HepG2 (cell line): ENCODE results near the gene CDCA4. TPM values are rescaled to one million over a fixed set of nuclear protein-coding genes. Genes with fewer than 3 reads are reported as not detected.

ENCODE experiments used
- ATAC-seq: fragments of 200-7000 bp; cut with Tn5 transposase; 3 replicates; pipeline ENCODE4 v1.9.1; 2020; ENCODE audit warnings: mild to moderate bottlenecking, moderate library complexity
- BruUV-seq: library from RNA; stranded (reverse); fragments of 400-500 nt; replicated peaks from 2 replicates; lab custom pipeline; 2021; lab: Mats Ljungman, UMichigan
- CTCF ChIA-PET: fragments of 300-600 bp; formaldehyde crosslinking; extraction: SDS; loops from one replicate; lab custom pipeline; 2021; ENCODE audit warnings: low total read pairs, inconsistent platforms, low intra/inter-chr PET ratio; lab: Yijun Ruan, JAX
- POLR2A ChIA-PET: fragments of 350-600 bp; sonication (Branson Sonifier 250); formaldehyde crosslinking; loops from one replicate; lab custom pipeline; 2020; ENCODE audit warnings: antibody characterized with exemption, inconsistent platforms; lab: Yijun Ruan, JAX
- DNase-seq: peaks from one replicate; pipeline ENCODE4 v3.0.0-alpha.2; 2015; ENCODE audit warnings: low spot score
- FAIRE-seq: peaks from 3 replicates; lab custom pipeline; 2011; peaks lifted over from hg19 to GRCh38; lab: Jason Lieb, UNC
- H2AFZ ChIP-seq: one replicate; pipeline ENCODE4 v1.6.1; 2011; ENCODE audit warnings: low read length, inconsistent platforms
- H3K27ac ChIP-seq: fragments of 300-600 bp; 3 replicates; pipeline ENCODE4 v1.8.0; 2011; ENCODE audit warnings: mixed run types, mild to moderate bottlenecking, mixed read lengths, low read length, inconsistent platforms; ENCODE audit not compliant: insufficient read depth; ENCODE audit errors: extremely low read length
- H3K27me3 ChIP-seq, 2 experiments: fragments of 200-600 bp in 1 of 2; 2 replicates in 1 of 2; 3 replicates in 1 of 2; pipeline versions ENCODE4 v1.6.0 to v1.8.0; 2011; ENCODE audit warnings: low read length in 2 of 2, mild to moderate bottlenecking in 2 of 2, moderate library complexity in 2 of 2, inconsistent platforms in 1 of 2; ENCODE audit not compliant: insufficient read depth in 2 of 2, control insufficient read depth in 1 of 2
- H3K36me3 ChIP-seq, 2 experiments: fragments of 200-600 bp in 1 of 2; replicated peaks in 1 of 2; 2 replicates in 1 of 2; 3 replicates in 1 of 2; pipeline versions ENCODE4 v1.5.1 to v1.8.0; 2011; ENCODE audit warnings: low read length in 2 of 2, inconsistent platforms in 1 of 2; ENCODE audit not compliant: insufficient read depth in 2 of 2, control insufficient read depth in 1 of 2
- H3K4me1 ChIP-seq: 2 replicates; pipeline ENCODE4 v1.5.1; 2012; ENCODE audit warnings: low read length, inconsistent platforms; ENCODE audit not compliant: insufficient read depth
- H3K4me2 ChIP-seq: 2 replicates; pipeline ENCODE4 v1.6.0; 2011; ENCODE audit warnings: low read depth, low read length, inconsistent platforms
- H3K4me3 ChIP-seq, 3 experiments: fragments of 200-600 bp in 1 of 3; sonication (generic), shearing (Covaris generic) in 1 of 3; replicated peaks in 1 of 3; 2 replicates each; pipeline ENCODE4 v1.5.1; 2011 to 2016; ENCODE audit warnings: low read length in 3 of 3, inconsistent platforms in 2 of 3, low read depth in 2 of 3, mild to moderate bottlenecking in 2 of 3, control low read depth in 1 of 3, mixed read lengths in 1 of 3; ENCODE audit not compliant: insufficient read depth in 1 of 3
- H3K79me2 ChIP-seq: one replicate; pipeline ENCODE4 v1.6.1; 2011; ENCODE audit warnings: low read length, inconsistent platforms; ENCODE audit not compliant: insufficient read depth
- H3K9ac ChIP-seq: 2 replicates; pipeline ENCODE4 v1.6.0; 2011; ENCODE audit warnings: mild to moderate bottlenecking, low read depth, low read length, inconsistent platforms; ENCODE audit not compliant: insufficient read depth
- H3K9me3 ChIP-seq: 2 replicates; pipeline ENCODE4 v1.5.1; 2012; ENCODE audit warnings: mild to moderate bottlenecking, low read length
- H4K20me1 ChIP-seq: 2 replicates; pipeline ENCODE4 v1.6.0; 2011; ENCODE audit warnings: inconsistent platforms, mild to moderate bottlenecking, low read length, moderate library complexity; ENCODE audit not compliant: insufficient read depth
- AHR ChIP-seq: IDR thresholded peaks from 2 replicates; pipeline ENCODE4 v1.6.1; 2018; ENCODE audit warnings: missing genetic modification reagents, missing compliant biosample characterization
- BRD4 ChIP-seq: sonication (generic); formaldehyde crosslinking; IDR thresholded peaks from 2 replicates; pipeline ENCODE4 v1.4.0; 2020; ENCODE audit warnings: missing genetic modification reagents
- CHCHD3 ChIP-seq: sonication (generic); formaldehyde crosslinking; IDR thresholded peaks from 2 replicates; pipeline ENCODE4 v1.8.0; 2022; ENCODE audit warnings: mild to moderate bottlenecking, missing genetic modification reagents, moderate library complexity
- ETV6 ChIP-seq: sonication (generic); formaldehyde crosslinking; conservative IDR thresholded peaks from 2 replicates; pipeline ENCODE4 v1.4.0; 2020; ENCODE audit warnings: missing genetic modification reagents
- FLYWCH1 ChIP-seq: sonication (generic); formaldehyde crosslinking; IDR thresholded peaks from 2 replicates; pipeline ENCODE4 v1.8.1; 2023; ENCODE audit warnings: mild to moderate bottlenecking, missing genetic modification reagents
- FOXA3 ChIP-seq: IDR thresholded peaks from 2 replicates; pipeline ENCODE4 v1.6.1; 2016; ENCODE audit warnings: missing genetic modification reagents, missing compliant biosample characterization
- GTF3A ChIP-seq: sonication (generic); formaldehyde crosslinking; conservative IDR thresholded peaks from 2 replicates; pipeline ENCODE4 v1.4.0; 2020; ENCODE audit warnings: mild to moderate bottlenecking, missing genetic modification reagents
- ISX ChIP-seq: sonication (generic); formaldehyde crosslinking; conservative IDR thresholded peaks from 2 replicates; pipeline ENCODE4 v1.5.0; 2020; ENCODE audit warnings: missing genetic modification reagents
- NFE2L1 ChIP-seq: sonication (generic); formaldehyde crosslinking; IDR thresholded peaks from 2 replicates; pipeline ENCODE4 v1.4.0; 2020; ENCODE audit warnings: missing genetic modification reagents, mild to moderate bottlenecking, borderline replicate concordance
- RBAK ChIP-seq: sonication (generic); formaldehyde crosslinking; IDR thresholded peaks from 2 replicates; pipeline ENCODE4 v1.5.1; 2020; ENCODE audit warnings: mild to moderate bottlenecking, missing genetic modification reagents
- SMAD3 ChIP-seq: sonication (generic); formaldehyde crosslinking; IDR thresholded peaks from 2 replicates; pipeline ENCODE4 v1.4.0; 2020; ENCODE audit warnings: missing genetic modification reagents
- SMYD3 ChIP-seq: sonication (generic); formaldehyde crosslinking; IDR thresholded peaks from 2 replicates; pipeline ENCODE4 v1.8.1; 2023; ENCODE audit warnings: mild to moderate bottlenecking, missing genetic modification reagents
- TEAD3 ChIP-seq: optimal IDR thresholded peaks from 2 replicates; pipeline ENCODE3; 2016; ENCODE audit warnings: borderline replicate concordance
- THAP11 ChIP-seq: IDR thresholded peaks from 2 replicates; pipeline ENCODE4 v1.6.1; 2016; ENCODE audit warnings: missing biosample characterization, missing genetic modification reagents
- TRIM24 ChIP-seq: sonication (generic); formaldehyde crosslinking; IDR thresholded peaks from 2 replicates; pipeline ENCODE4 v1.8.0; 2022; ENCODE audit warnings: mild to moderate bottlenecking, missing genetic modification reagents
- ZNF746 ChIP-seq: sonication (generic); formaldehyde crosslinking; IDR thresholded peaks from 2 replicates; pipeline ENCODE4 v1.8.0; 2022; ENCODE audit warnings: mild to moderate bottlenecking, missing genetic modification reagents
- ZNF790 ChIP-seq: sonication (generic); formaldehyde crosslinking; IDR thresholded peaks from 2 replicates; pipeline ENCODE4 v1.8.0; 2022; ENCODE audit warnings: missing genetic modification reagents, mild to moderate bottlenecking, borderline replicate concordance
- WGBS: methylation state at CpG from one replicate; pipeline ENCODE4 v1.1.6; 2017; ENCODE audit warnings: low lambda C conversion rate; 5-methylcytosine and 5-hydroxymethylcytosine counted together
- in situ Hi-C: cut with HindIII; loops from 2 replicates; pipeline ENCODE4 v1.10.0; 2017; ENCODE audit warnings: low pct_unique_long_range_greater_than_20kb; ENCODE audit not compliant: extremely low pct_ligation_motif_present
- intact Hi-C: fragments of 100-400 bp; cut with micrococcal nuclease; formaldehyde crosslinking; loops from one replicate; pipeline ENCODE4 v1.10.0; 2022; ENCODE audit not compliant: unreplicated experiment
- polyA plus RNA-seq, 8 experiments: library from polyadenylated mRNA; depleted of rRNA in 3 of 8; stranded (reverse) in 7 of 8; unstranded in 1 of 8; fragments of >200 nt; fragmentation: Illumina TruSeq in 4 of 8; extraction: Trizol in 4 of 8; gene quantifications; 2 replicates each; pipeline versions ENCODE4 v1.2.1 to v1.2.3, GENCODE V29; 2011 to 2016; ENCODE audit warnings: low read depth in 4 of 8, missing spikeins in 1 of 8, mixed read lengths in 1 of 8; ENCODE audit not compliant: insufficient read depth in 1 of 8
- total RNA-seq, 5 experiments: library from RNA; depleted of rRNA; stranded (reverse); fragments of >200 nt; fragmentation: Illumina TruSeq; extraction: Trizol; gene quantifications; 2 replicates each; pipeline ENCODE4 v1.2.3, GENCODE V29; 2016; ENCODE audit warnings: low read depth in 1 of 5
- TF ChIP-seq, protein P1 (sequence below): IDR thresholded peaks from 2 replicates; pipeline ENCODE4 v1.6.1; 2012; ENCODE audit warnings: low read depth, low read length, improper control_type of control experiment
- TF ChIP-seq, protein P2 (sequence below): sonication (generic); formaldehyde crosslinking; IDR thresholded peaks from 2 replicates; pipeline ENCODE4 v1.8.0; 2022; ENCODE audit warnings: missing genetic modification reagents, mild to moderate bottlenecking, moderate library complexity, borderline replicate concordance
- TF ChIP-seq, protein P3 (sequence below): sonication (generic); formaldehyde crosslinking; IDR thresholded peaks from 2 replicates; pipeline ENCODE4 v1.4.0; 2020; ENCODE audit warnings: missing genetic modification reagents; ENCODE audit errors: not compliant biosample characterization

CDCA4 gene
- total and polyA plus RNA-seq, 2 of the 13 experiments (the other 11 are each of a cell fraction or from before 2014, with no cell fraction given), result 19.7 to 43.1 TPM

DNA sequence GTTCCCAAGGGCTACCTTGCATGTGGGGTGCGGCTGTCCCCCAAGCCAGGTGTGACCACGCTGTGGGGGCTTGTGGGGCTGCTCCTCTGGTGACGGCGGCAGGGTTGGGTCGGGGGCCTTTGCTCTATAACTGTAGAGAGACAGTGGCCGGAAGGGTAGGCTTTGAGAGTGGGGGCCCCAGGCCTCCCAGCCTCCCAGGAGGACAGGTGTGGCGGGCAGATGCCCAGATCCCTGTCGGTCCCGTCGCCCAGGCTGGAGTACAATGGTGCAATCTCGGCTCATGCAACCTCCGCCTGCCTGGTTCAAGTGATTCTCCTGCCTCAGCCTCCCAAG is 47.1 kb upstream of the CDCA4 start:
- no TSS peak for BruUV-seq
- ATAC-seq (no peak), DNase-seq (no peak)
- ChIA-PET CTCF (no interaction called here), POLR2A (no interaction called here)
- no peak overlapping the region for H3K4me2 ChIP-seq
- TF ChIP-seq SMAD3 (CRISPR knock-in tag), result no peak
- no peak for TF ChIP-seq THAP11
- no peak for TF ChIP-seq ISX (CRISPR knock-in tag)
- TF ChIP-seq AHR (CRISPR knock-in tag), result no peak
- TF ChIP-seq, protein P1, sequence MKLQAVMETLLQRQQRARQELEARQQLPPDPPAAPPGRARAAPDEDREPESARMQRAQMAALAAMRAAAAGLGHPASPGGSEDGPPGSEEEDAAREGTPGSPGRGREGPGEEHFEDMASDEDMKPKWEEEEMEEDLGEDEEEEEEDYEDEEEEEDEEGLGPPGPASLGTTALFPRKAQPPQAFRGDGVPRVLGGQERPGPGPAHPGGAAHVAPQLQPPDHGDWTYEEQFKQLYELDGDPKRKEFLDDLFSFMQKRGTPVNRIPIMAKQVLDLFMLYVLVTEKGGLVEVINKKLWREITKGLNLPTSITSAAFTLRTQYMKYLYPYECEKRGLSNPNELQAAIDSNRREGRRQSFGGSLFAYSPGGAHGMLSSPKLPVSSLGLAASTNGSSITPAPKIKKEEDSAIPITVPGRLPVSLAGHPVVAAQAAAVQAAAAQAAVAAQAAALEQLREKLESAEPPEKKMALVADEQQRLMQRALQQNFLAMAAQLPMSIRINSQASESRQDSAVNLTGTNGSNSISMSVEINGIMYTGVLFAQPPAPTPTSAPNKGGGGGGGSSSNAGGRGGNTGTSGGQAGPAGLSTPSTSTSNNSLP, result no peak
- TF ChIP-seq ZNF746 (CRISPR knock-in tag), result no peak
- no peak for TF ChIP-seq GTF3A (CRISPR knock-in tag)
- TF ChIP-seq FOXA3, result no peak
- no peak for TF ChIP-seq TRIM24 (CRISPR knock-in tag)
- no peak for TF ChIP-seq ZNF790 (CRISPR knock-in tag)
- TF ChIP-seq, protein P2, sequence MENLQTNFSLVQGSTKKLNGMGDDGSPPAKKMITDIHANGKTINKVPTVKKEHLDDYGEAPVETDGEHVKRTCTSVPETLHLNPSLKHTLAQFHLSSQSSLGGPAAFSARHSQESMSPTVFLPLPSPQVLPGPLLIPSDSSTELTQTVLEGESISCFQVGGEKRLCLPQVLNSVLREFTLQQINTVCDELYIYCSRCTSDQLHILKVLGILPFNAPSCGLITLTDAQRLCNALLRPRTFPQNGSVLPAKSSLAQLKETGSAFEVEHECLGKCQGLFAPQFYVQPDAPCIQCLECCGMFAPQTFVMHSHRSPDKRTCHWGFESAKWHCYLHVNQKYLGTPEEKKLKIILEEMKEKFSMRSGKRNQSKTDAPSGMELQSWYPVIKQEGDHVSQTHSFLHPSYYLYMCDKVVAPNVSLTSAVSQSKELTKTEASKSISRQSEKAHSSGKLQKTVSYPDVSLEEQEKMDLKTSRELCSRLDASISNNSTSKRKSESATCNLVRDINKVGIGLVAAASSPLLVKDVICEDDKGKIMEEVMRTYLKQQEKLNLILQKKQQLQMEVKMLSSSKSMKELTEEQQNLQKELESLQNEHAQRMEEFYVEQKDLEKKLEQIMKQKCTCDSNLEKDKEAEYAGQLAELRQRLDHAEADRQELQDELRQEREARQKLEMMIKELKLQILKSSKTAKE (CRISPR knock-in tag), result no peak
- no peak for TF ChIP-seq RBAK (CRISPR knock-in tag)
- no peak for TF ChIP-seq NFE2L1 (CRISPR knock-in tag)
- TF ChIP-seq TEAD3 (CRISPR knock-in tag), result no peak
- TF ChIP-seq FLYWCH1 (CRISPR knock-in tag), result no peak
- no peak for TF ChIP-seq CHCHD3 (CRISPR knock-in tag)
- TF ChIP-seq BRD4 (CRISPR knock-in tag), result no peak
- TF ChIP-seq SMYD3, result no peak
- TF ChIP-seq, protein P3, sequence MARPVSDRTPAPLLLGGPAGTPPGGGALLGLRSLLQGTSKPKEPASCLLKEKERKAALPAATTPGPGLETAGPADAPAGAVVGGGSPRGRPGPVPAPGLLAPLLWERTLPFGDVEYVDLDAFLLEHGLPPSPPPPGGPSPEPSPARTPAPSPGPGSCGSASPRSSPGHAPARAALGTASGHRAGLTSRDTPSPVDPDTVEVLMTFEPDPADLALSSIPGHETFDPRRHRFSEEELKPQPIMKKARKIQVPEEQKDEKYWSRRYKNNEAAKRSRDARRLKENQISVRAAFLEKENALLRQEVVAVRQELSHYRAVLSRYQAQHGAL (CRISPR knock-in tag), result no peak
- no peak for TF ChIP-seq ETV6 (CRISPR knock-in tag)
- TF ChIP-seq, all 625 proteins: peak for 0
- no peak for FAIRE-seq
- no peak overlapping the region for H3K27ac ChIP-seq
- H3K27me3 ChIP-seq, result peaks cover 9 to 50% of the 10 kb centered on the region in 2 experiments; a peak in 4 of 5 replicates
- no peak overlapping the region for H3K9ac ChIP-seq
- no peaks in the 10 kb centered on the region for H3K36me3 ChIP-seq
- H3K79me2 ChIP-seq, result no peaks in the 10 kb centered on the region
- intact Hi-C loops, result no loop called here
- H3K4me3 ChIP-seq, result no peak overlapping the region
- H4K20me1 ChIP-seq, result no peaks in the 10 kb centered on the region
- no peak overlapping the region for H2AFZ ChIP-seq
- WGBS, result no CpG with 5 or more reads among the region's 12 CpGs
- H3K4me1 ChIP-seq, result peaks cover 13% of the 10 kb centered on the region
- in situ Hi-C loops, result no loop called here
- H3K9me3 ChIP-seq, result no peaks in the 10 kb centered on the region
